Kidney (tissue), 14 donors: ENCODE data around the gene ICAM3. TPM values are rescaled to one million over a fixed set of nuclear protein-coding genes. Genes with fewer than 3 reads are reported as not detected.

Source experiments
- DNase-seq, 5 donors: peaks; one replicate each; pipeline ENCODE4 v3.0.0-alpha.2; 2013 to 2020
- FAIRE-seq: peaks from 2 replicates; lab custom pipeline; 2012; peaks lifted over from hg19 to GRCh38; lab: Jason Lieb, UNC
- H3K27ac ChIP-seq, 2 donors: one replicate each; pipeline ENCODE4 v1.7.0; 2013; ENCODE audit warnings: low read depth in 2 of 2, low read length in 2 of 2, inconsistent platforms in 1 of 2
- H3K27me3 ChIP-seq: one replicate; pipeline ENCODE4 v1.7.1; 2013; ENCODE audit warnings: low read length, inconsistent platforms; ENCODE audit not compliant: control insufficient read depth, insufficient read depth
- H3K36me3 ChIP-seq, 3 donors: one replicate each; pipeline versions ENCODE4 v1.7.0 to v1.7.1; 2013; ENCODE audit warnings: low read length in 3 of 3, control low read depth in 1 of 3, inconsistent platforms in 1 of 3; ENCODE audit not compliant: insufficient read depth in 3 of 3, control insufficient read depth in 2 of 3
- H3K4me1 ChIP-seq, 3 donors: one replicate each; pipeline versions ENCODE4 v1.7.0 to v1.7.1; 2013; ENCODE audit warnings: low read length in 3 of 3, inconsistent platforms in 1 of 3, low read depth in 1 of 3; ENCODE audit not compliant: control insufficient read depth in 2 of 3, insufficient read depth in 2 of 3
- H3K4me3 ChIP-seq, 3 donors: one replicate each; pipeline versions ENCODE4 v1.7.0 to v1.8.1; 2013; ENCODE audit warnings: low read length in 3 of 3, control low read depth in 1 of 3, inconsistent platforms in 1 of 3
- H3K9ac ChIP-seq, 3 donors: one replicate each; pipeline versions ENCODE4 v1.7.0 to v1.7.1; 2013; ENCODE audit warnings: low read length in 3 of 3, control low read depth in 1 of 3, inconsistent platforms in 1 of 3
- H3K9me3 ChIP-seq, 3 donors: one replicate each; pipeline versions ENCODE4 v1.7.0 to v1.7.1; 2013; ENCODE audit warnings: low read length in 3 of 3, control low read depth in 1 of 3, inconsistent platforms in 1 of 3; ENCODE audit not compliant: control insufficient read depth in 2 of 3, insufficient read depth in 1 of 3
- intact Hi-C: fragments of 100-400 bp; cut with DNase I; formaldehyde crosslinking; loops from one replicate; pipeline ENCODE4 v1.11.1; 2022
- polyA plus RNA-seq: library from polyadenylated mRNA; stranded (reverse); fragments of 350-450 nt; fragmentation: Illumina TruSeq; extraction: RNeasy Lipid Tissue Mini Kit (QIAGEN cat#74804); gene quantifications from one replicate; pipeline ENCODE4 v1.2.3, GENCODE V29; 2014; ENCODE audit warnings: low read depth, low replicate concordance; ENCODE audit not compliant: insufficient read depth
- total RNA-seq: library from RNA; stranded (reverse); fragmentation: NEBNext Ultra II Directional; extraction: Animal tissue kit (Norgen Biotek cat#: 25700); gene quantifications from one replicate; pipeline ENCODE4 v1.2.1, GENCODE V29; 2021
- TF ChIP-seq, protein P1 (sequence below): IDR thresholded peaks from 3 replicates; pipeline ENCODE4 v1.5.1; 2012; ENCODE audit warnings: mild to moderate bottlenecking, moderate library complexity, borderline replicate concordance; ENCODE audit not compliant: insufficient read depth; ENCODE audit errors: extremely low read depth
- donor health status: control.
- donor health status: control.
- donor health status: control.
- donor health status: control.
- donor health status: control.
- donor health status: DM: yes; HTN: yes; CAD: no.
- donor health status: Normal renal cell carcinoma (clear cell type).

Gene ICAM3
- total and polyA plus RNA-seq, 2 donors from 2014 or later: 17.4 to 21.8 TPM

- Histone ChIP-seq H3K27me3 (no peaks in the 10 kb centered on the region), H3K27ac (no peak overlapping the region), H3K9ac (no peak overlapping the region), H3K36me3 (peaks cover 0 to 24% (median 5%) of the 10 kb centered on the region in 3 donors), H3K4me1 (no peaks in the 10 kb centered on the region), H3K9me3 (no peaks in the 10 kb centered on the region), H3K4me3 (no peak overlapping the region)
- DNase-seq: no peak
- TF ChIP-seq, protein P1, sequence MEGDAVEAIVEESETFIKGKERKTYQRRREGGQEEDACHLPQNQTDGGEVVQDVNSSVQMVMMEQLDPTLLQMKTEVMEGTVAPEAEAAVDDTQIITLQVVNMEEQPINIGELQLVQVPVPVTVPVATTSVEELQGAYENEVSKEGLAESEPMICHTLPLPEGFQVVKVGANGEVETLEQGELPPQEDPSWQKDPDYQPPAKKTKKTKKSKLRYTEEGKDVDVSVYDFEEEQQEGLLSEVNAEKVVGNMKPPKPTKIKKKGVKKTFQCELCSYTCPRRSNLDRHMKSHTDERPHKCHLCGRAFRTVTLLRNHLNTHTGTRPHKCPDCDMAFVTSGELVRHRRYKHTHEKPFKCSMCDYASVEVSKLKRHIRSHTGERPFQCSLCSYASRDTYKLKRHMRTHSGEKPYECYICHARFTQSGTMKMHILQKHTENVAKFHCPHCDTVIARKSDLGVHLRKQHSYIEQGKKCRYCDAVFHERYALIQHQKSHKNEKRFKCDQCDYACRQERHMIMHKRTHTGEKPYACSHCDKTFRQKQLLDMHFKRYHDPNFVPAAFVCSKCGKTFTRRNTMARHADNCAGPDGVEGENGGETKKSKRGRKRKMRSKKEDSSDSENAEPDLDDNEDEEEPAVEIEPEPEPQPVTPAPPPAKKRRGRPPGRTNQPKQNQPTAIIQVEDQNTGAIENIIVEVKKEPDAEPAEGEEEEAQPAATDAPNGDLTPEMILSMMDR: no peak
- no peak for FAIRE-seq
- intact Hi-C loops: no loop called here
Measured at GRCh38 chr19:10361569-10362011, 22.2 kb upstream of the ICAM3 start.

DNA sequence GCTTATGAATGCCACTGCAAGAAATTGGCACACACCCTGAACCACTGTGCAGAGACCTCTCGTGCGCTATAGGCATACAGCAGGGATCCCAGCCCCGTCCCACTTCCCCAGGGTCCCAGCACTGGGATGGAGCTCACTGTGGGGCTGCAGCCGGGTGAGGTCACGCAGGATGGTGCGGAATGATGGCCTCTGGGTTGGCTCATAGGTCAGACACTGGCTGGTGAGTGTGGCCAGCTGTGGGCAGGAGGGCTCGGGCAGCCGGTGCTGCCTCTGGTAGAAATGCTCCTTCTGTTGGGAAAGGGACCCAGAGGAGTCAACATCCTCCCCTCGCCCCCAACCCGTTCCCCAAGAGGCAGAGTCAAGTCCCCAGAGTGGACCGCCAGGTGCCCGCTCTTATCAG is 17.0 kb upstream of the ICAM3 start:
- TF ChIP-seq, protein P1: no peak
- Histone ChIP-seq H3K9me3 (no peaks in the 10 kb centered on the region), H3K4me3 (no peak overlapping the region), H3K9ac (no peak overlapping the region), H3K4me1 (peaks cover 0 to 4% (median 0%) of the 10 kb centered on the region in 3 donors), H3K36me3 (peaks cover 0 to 3% (median 0%) of the 10 kb centered on the region in 3 donors), H3K27me3 (no peaks in the 10 kb centered on the region), H3K27ac (no peak overlapping the region)
- DNase-seq: no peak
- intact Hi-C loops: no loop called here
- no peak for FAIRE-seq

DNA sequence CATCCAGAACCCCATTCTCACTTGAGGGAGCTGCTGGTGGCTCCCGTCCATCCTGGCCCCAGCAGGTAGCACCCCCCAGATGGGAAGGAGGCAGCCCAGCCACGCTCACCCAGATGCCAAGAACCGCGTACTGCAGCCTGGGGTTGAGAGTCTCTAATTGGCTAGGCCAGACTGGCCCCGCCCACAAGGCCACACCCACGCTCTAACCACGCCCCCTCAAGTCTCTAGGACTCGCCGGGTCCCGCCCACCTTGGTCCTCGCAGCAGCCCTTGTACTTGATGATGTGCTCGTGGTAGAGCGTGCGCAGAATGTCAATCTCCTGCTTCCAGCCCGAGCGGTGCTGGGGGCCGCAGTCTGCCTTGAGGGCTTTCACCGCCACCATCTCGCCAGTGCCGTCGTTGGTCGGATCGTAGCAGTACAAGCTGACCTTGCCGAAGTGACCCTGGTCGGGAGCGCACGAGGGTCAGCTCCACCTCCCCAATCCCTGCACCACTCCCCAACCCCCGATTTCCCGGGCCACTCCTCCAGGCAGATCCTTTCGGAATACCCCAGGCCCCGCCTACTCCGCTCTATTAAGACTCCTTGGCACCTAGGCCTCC is 14.5 kb upstream of the ICAM3 start:
- Histone ChIP-seq H3K9me3 (no peaks in the 10 kb centered on the region), H3K27ac (peak overlapping the region; percentile 93 to 95), H3K4me3 (peak overlapping the region in 2 of 3 donors; percentile 12 to 57), H3K4me1 (peaks cover 0 to 4% (median 0%) of the 10 kb centered on the region in 3 donors), H3K27me3 (no peaks in the 10 kb centered on the region), H3K36me3 (no peaks in the 10 kb centered on the region), H3K9ac (peak overlapping the region in 1 of 3 donors; percentile 2)
- TF ChIP-seq, protein P1: no peak
- FAIRE-seq (no peak), DNase-seq (peak; percentile 85 to 96 (median 90))
- intact Hi-C loops: no loop called here
